Dendritic cell treated with granulocyte-macrophage colony-stimulating factor and Interleukin-4, amounts not matched to agents 40 ng/mL and 50 ng/mL, for 4 days (primary cell): Measurements from ENCODE around the gene TMEM168.

Experiments used
- H3K27ac Mint-ChIP-seq: one replicate; pipeline ENCODE4 v1.8.0; 2022; ENCODE audit warnings: mild to moderate bottlenecking, mixed read lengths
- H3K27me3 Mint-ChIP-seq: one replicate; pipeline ENCODE4 v1.8.0; 2022; ENCODE audit warnings: mild to moderate bottlenecking, mixed read lengths
- H3K36me3 Mint-ChIP-seq: one replicate; pipeline ENCODE4 v1.8.0; 2022; ENCODE audit warnings: low read depth, mixed read lengths
- H3K4me1 Mint-ChIP-seq: one replicate; pipeline ENCODE4 v1.8.0; 2022; ENCODE audit warnings: low read depth, mixed read lengths
- H3K4me3 Mint-ChIP-seq: one replicate; pipeline ENCODE4 v1.8.0; 2022; ENCODE audit warnings: mild to moderate bottlenecking, moderate library complexity, mixed read lengths
- H3K9me3 Mint-ChIP-seq: one replicate; pipeline ENCODE4 v1.8.0; 2022; ENCODE audit warnings: mixed read lengths
- intact Hi-C: fragments of 100-400 bp; cut with micrococcal nuclease; formaldehyde crosslinking; loops from one replicate; pipeline ENCODE4 v1.15.0; 2022

The TMEM168 gene

DNA sequence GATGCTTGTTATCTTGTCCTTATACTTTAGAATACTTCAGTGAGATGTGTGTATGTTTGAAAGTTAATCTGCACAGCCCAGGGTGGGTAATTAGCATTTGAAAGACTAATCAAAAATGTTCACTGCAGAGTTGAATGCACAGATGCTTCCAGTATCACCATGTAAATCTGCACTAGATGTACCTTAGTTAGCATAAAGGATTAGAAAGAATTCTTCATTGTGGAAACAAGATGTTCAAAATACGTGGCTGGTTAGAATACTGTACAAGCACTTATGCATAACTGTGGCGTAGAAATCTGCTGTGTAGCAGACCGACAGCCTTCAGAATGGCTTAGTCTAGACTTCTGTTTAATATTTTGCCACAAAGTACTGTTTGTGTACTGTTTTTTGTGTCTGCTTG is 2.2 kb upstream of the TMEM168 start:
- H3K4me3 Mint-ChIP-seq = no peak overlapping the region
- H3K27ac Mint-ChIP-seq = no peak overlapping the region
- intact Hi-C loops = no loop called here
- H3K27me3 Mint-ChIP-seq = no peaks in the 10 kb centered on the region
- peaks cover 15% of the 10 kb centered on the region for H3K36me3 Mint-ChIP-seq
- no peaks in the 10 kb centered on the region for H3K9me3 Mint-ChIP-seq
- peaks cover 19% of the 10 kb centered on the region for H3K4me1 Mint-ChIP-seq

DNA sequence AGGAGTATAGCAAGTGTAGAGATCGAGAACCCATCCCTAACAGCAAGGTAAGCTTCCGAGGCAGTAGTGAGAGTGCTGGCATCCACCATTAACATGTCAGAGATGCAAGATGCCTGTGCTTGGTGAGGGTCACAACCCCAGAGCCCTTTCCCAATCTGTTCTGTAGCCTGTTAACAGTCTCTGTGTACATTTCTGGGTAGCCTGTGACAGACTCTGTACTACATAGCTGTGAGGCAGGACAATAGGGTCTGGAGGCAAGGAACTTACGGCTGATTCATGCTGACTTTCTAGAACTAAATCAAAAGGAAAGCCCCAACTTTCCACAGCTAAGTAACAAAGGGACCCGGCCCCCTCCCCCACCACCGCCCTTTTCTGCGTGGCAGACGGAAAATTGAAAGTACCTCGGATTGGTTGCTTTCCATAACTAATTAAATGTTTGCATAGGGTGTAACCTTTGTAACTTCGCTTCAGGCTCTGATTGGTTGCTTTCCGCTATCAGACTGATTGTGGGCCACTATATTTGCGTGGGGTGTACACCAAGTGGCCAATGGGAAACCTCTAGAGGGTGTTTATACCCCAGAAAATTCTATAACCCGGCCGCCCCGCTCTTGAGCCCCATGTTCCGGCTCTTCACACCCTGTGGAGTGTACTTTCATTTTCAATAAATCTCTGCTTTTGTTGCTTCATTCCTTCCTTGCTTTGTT is 1.4 kb upstream of the TMEM168 start:
- peaks cover 15% of the 10 kb centered on the region for H3K36me3 Mint-ChIP-seq
- no peak overlapping the region for H3K4me3 Mint-ChIP-seq

DNA sequence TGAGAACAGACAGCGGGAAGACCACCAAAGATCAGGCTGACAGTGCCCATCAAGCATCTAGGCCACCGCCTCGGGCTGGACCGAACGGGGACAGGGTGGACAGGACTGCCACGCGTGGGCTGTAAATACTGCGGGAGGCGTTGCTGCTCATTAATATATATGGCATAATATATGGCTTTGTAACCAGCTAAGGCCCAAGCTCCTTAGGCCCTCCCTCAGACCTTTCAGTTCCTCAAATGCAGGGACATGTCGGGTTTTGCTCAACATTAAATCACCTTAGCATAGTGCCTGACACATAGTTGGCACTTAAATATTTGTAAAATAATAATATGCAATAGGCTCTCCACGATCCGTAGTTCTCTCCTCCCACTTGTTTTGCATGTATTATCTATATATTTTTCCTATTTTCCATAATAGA is 402 bp upstream of the TMEM168 start:
- Mint-ChIP-seq H3K4me1 (peaks cover 19% of the 10 kb centered on the region), H3K27me3 (no peaks in the 10 kb centered on the region), H3K27ac (peak overlapping the region; percentile 93), H3K4me3 (peak overlapping the region; percentile 88), H3K9me3 (no peaks in the 10 kb centered on the region), H3K36me3 (peaks cover 15% of the 10 kb centered on the region)
- intact Hi-C loops = no loop called here

More for the DNA sequence above, 1.4 kb upstream of the TMEM168 start:
- H3K9me3 Mint-ChIP-seq = no peaks in the 10 kb centered on the region
- intact Hi-C loops = no loop called here
- H3K27me3 Mint-ChIP-seq = no peaks in the 10 kb centered on the region
- H3K27ac Mint-ChIP-seq = peak overlapping the region; percentile 6
- H3K4me1 Mint-ChIP-seq = peaks cover 19% of the 10 kb centered on the region

DNA sequence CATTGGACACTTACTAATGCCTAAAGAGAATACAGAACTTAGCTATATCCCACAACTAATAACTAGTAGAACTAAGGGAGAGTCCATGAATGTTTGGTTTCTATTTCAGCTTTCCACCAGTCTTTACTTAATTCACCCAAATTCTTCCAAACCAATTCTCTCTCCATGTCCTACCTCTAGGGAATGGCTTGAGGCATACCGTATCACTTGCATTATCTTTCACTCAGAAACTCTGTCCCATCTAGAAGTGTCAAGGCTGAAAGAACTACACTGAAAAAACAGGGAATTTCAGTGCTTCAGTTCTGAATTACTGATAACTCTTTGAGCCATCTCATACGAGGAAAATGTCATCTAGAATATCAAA is 758 bp downstream of the TMEM168 start:
- Mint-ChIP-seq H3K4me3 (peak overlapping the region; percentile 88), H3K9me3 (no peaks in the 10 kb centered on the region), H3K27ac (peak overlapping the region; percentile 93), H3K4me1 (peaks cover 19% of the 10 kb centered on the region), H3K27me3 (no peaks in the 10 kb centered on the region), H3K36me3 (peaks cover 18% of the 10 kb centered on the region)
- intact Hi-C loops = loop anchor here (5.0 to 10.0 kb wide), 3 partner anchors 108 to 335 kb away; partner anchors contain the start of genes IFRD1 and SMIM30

DNA sequence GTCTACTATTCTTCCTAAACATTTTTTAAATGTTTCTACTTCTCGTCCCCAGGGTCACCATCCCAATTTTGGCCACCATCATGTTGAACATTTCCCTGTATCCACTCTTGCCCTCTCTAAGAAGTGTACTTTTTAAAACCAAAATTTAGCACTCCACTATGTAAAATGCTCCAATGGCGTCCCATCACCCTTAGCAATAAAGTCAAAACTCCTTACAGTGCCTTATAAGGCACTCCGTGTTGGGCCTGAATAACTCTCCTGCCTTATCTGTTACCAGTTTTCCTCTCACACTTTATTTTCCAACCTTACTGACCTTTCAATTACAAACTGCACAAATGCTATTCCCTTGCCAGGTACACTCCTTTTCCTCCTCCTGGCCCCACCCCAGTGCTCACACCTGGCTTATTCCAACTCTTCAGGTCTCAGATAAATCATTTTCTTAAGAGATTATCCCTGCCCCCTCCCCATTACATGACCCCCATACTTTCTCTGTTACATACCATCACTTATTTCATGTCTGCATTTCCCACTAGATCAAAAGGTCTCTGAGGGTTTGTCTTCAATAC is 1.3 kb downstream of the TMEM168 start:
- Mint-ChIP-seq H3K36me3 (peaks cover 24% of the 10 kb centered on the region), H3K4me3 (peak overlapping the region; percentile 35), H3K27ac (peak overlapping the region; percentile 93), H3K4me1 (peaks cover 19% of the 10 kb centered on the region), H3K9me3 (no peaks in the 10 kb centered on the region), H3K27me3 (no peaks in the 10 kb centered on the region)
- intact Hi-C loops = loop anchor here (5.0 to 10.0 kb wide), 3 partner anchors 108 to 334 kb away; partner anchors contain the start of genes IFRD1 and SMIM30

DNA sequence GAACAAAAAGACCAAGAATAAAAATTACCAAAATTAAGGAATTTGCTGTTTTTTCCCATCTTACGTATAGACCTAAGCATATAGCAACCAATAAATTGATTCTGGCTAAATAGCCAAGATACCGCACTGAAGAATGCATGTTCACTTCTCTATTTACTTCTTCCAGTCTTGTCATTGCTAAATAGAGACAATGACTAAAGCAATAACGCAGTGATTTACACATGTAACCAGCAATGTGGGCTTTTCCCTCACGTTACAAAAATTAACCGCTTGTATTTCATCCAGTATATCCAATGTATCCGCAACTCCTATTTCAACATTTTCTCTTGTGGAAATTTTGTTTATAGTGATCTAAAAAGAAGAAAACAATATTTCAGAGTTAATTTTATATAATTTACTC is 5.6 kb downstream of the TMEM168 start:
- intact Hi-C loops = loop anchor here (5.0 to 10.0 kb wide), 3 partner anchors 113 to 330 kb away; partner anchors contain the start of genes IFRD1 and SMIM30
- Mint-ChIP-seq H3K9me3 (no peaks in the 10 kb centered on the region), H3K27ac (no peak overlapping the region), H3K27me3 (no peaks in the 10 kb centered on the region), H3K4me1 (peaks cover 44% of the 10 kb centered on the region), H3K36me3 (peaks cover 46% of the 10 kb centered on the region), H3K4me3 (no peak overlapping the region)

DNA sequence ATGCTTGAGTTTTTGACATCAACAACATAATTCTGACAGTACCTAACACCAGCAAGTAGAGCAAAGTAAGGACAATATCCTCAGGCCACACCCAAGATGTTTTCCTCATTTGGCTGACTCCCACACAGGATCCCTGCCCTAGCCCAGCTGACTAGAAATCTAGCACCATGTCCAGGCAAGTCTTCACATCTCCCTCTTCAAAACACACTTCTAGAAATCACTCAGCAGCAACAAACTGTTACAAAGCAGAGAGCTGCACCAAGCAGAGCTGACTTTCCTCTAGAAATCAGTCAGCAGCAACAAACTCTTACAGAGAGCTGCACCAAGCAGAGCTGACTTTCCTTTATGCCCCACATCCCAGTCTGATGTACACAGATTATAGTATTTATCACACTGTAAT is 7.7 kb downstream of the TMEM168 start:
- H3K4me1 Mint-ChIP-seq = peaks cover 29% of the 10 kb centered on the region
- no peak overlapping the region for H3K4me3 Mint-ChIP-seq
- peaks cover 38% of the 10 kb centered on the region for H3K36me3 Mint-ChIP-seq
- no peaks in the 10 kb centered on the region for H3K9me3 Mint-ChIP-seq
- intact Hi-C loops = loop anchor here (10.0 kb wide), 2 partner anchors 328 to 332 kb away; partner anchors contain the start of genes IFRD1 and SMIM30
- no peaks in the 10 kb centered on the region for H3K27me3 Mint-ChIP-seq
- peak overlapping the region; percentile 11 for H3K27ac Mint-ChIP-seq

DNA sequence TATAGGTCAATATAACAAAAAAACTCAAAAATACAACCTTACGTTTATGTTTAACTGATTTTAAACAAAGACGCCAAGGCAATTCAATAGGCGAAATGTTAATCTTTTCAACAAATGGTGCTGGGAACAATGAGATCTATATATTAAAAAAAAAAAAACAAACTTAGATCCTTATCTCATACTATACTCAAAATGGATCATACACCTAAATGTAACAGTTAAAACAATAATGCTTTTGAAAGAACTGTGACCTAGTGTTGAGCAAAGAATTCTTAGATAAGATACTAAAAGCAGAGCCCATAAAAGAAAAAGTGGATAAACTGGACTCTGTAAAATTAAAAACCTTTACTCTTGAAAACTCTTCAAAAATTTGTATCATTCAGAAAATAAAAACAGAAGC is 8.6 kb downstream of the TMEM168 start:
- intact Hi-C loops = loop anchor here (10.0 kb wide), 2 partner anchors 327 to 333 kb away; partner anchors contain the start of genes IFRD1 and SMIM30
- H3K27ac Mint-ChIP-seq = no peak overlapping the region
- no peak overlapping the region for H3K4me3 Mint-ChIP-seq
- peaks cover 38% of the 10 kb centered on the region for H3K36me3 Mint-ChIP-seq
- peaks cover 29% of the 10 kb centered on the region for H3K4me1 Mint-ChIP-seq
- no peaks in the 10 kb centered on the region for H3K27me3 Mint-ChIP-seq
- no peaks in the 10 kb centered on the region for H3K9me3 Mint-ChIP-seq

DNA sequence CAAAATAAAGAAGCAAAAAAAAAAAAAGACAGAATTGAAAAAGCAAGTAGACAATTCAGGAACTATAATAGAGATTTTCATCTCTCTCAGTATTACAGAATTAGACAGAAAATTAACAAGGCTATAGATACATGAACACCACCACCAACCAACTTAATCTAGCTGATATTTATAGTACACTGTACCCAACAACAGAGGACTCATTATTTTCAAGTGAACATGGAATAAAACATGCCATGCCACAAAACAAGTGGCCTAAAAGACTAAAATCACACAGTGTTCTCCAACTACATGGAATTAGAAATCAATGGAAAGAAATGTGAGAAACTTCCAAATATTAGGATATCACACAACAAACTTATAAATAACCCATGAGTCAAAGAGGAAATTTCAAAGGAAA is 9.1 kb downstream of the TMEM168 start:
- no peaks in the 10 kb centered on the region for H3K9me3 Mint-ChIP-seq
- peaks cover 29% of the 10 kb centered on the region for H3K4me1 Mint-ChIP-seq
- peaks cover 38% of the 10 kb centered on the region for H3K36me3 Mint-ChIP-seq
- intact Hi-C loops = loop anchor here (10.0 kb wide), 2 partner anchors 326 to 334 kb away; partner anchors contain the start of genes IFRD1 and SMIM30
- no peak overlapping the region for H3K4me3 Mint-ChIP-seq
- no peak overlapping the region for H3K27ac Mint-ChIP-seq
- no peaks in the 10 kb centered on the region for H3K27me3 Mint-ChIP-seq

DNA sequence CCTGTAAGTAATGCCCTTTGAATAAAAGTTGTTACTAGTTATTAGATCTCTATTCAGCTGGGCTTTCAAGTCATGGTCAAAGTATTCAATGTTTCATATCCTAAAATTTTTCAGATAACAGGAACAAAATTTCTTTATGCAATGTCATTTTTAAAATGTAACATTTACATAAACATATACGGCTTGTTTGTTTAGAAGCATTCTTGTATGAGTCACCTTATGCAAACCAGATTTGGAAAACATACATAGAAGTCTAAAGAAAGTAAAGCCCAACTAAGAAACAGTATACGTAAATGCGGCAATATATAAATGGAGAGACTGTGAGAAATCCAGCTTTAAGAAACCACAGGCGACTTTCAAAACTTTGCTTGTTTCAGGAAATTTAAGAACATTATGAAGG is 10.5 kb downstream of the TMEM168 start:
- intact Hi-C loops = loop anchor here (10.0 kb wide), 2 partner anchors 325 to 335 kb away; partner anchors contain the start of genes IFRD1 and SMIM30
- Mint-ChIP-seq H3K36me3 (peaks cover 38% of the 10 kb centered on the region), H3K4me1 (peaks cover 29% of the 10 kb centered on the region), H3K9me3 (no peaks in the 10 kb centered on the region), H3K27me3 (no peaks in the 10 kb centered on the region), H3K27ac (peak overlapping the region; percentile 32), H3K4me3 (no peak overlapping the region)

DNA sequence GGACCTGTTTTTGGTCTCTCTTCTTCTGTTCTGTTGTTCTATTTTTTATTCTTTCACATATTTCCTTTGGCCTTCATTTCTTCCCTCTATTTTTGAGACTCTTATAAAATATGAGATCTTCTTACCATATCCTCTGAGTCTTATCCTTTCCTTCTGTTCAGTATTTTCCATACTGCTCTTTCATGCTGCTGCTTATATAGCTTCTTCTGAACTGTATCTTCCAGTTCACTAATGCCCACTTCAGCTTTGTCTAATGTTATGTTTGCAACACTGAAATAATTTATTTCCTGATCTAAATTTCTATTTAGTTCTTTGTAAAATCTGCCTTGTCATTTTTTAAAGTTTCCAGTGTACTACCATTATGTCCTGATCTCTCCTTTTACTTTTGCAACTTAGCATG is 12.8 kb downstream of the TMEM168 start:
- Mint-ChIP-seq H3K9me3 (no peaks in the 10 kb centered on the region), H3K27ac (no peak overlapping the region), H3K27me3 (no peaks in the 10 kb centered on the region), H3K4me3 (no peak overlapping the region), H3K36me3 (peaks cover 23% of the 10 kb centered on the region), H3K4me1 (peaks cover 23% of the 10 kb centered on the region)
- intact Hi-C loops = no loop called here

DNA sequence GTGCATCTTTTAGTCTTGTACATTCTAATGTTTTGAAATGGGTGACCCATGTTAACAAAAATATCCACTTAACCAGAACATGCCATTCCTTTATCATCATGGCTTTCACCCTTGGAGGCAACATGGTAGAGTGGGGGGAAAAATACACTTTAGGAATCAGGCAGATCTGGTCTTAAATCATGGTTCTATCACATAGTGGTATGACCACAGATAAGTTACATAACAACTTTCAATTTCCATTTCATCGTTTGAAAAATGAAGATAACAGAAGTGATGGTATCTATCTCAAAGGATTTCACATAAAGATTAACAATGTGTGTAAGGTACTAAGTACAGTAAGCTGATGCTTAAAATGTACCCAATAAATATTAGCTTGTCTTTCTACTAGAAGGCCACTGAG is 19.0 kb downstream of the TMEM168 start:
- H3K36me3 Mint-ChIP-seq = peaks cover 14% of the 10 kb centered on the region
- intact Hi-C loops = no loop called here
- H3K4me3 Mint-ChIP-seq = no peak overlapping the region
- no peaks in the 10 kb centered on the region for H3K9me3 Mint-ChIP-seq
- no peak overlapping the region for H3K27ac Mint-ChIP-seq
- no peaks in the 10 kb centered on the region for H3K27me3 Mint-ChIP-seq
- no peaks in the 10 kb centered on the region for H3K4me1 Mint-ChIP-seq

DNA sequence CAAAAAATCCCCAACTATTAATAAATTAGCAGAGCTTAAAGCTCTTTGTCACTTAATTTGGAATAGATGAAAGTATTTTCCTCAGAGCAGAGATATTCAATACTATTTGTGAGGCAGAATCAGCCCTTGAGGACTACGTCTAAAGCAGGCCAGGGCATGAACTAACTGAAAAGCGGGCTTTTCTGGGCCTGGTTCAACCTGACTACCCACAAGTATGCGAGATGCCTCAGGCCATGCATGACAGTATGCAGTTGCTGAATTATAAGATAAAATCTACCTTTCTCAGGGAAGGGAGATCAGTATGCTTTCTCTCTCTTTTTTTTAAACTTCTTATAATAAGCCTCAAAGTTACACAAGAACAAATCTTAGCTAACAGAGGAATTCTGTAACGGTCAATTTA is 20.1 kb downstream of the TMEM168 start:
- Mint-ChIP-seq H3K4me3 (no peak overlapping the region), H3K27ac (no peak overlapping the region), H3K4me1 (no peaks in the 10 kb centered on the region), H3K9me3 (no peaks in the 10 kb centered on the region), H3K27me3 (no peaks in the 10 kb centered on the region), H3K36me3 (peaks cover 14% of the 10 kb centered on the region)
- intact Hi-C loops = no loop called here

DNA sequence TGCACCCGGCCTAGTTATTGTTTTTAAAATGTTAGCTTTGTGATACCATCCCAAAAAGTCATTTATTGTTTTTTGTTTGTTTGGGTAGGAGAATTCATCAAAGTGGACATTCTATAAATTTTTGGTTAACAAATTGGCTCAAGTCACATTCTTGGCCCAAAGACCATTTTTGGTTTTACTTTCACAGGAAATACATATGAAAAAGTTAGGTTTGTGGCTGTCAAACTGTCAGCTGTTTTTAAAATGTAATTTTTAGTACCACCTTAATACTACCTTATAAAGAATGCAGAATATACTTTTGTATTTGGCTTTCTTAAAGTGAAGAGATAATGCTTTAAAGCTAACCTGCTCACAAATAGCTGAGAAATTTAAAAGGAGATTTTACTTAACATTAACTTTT is 25.1 kb downstream of the TMEM168 start:
- H3K9me3 Mint-ChIP-seq = no peaks in the 10 kb centered on the region
- H3K4me3 Mint-ChIP-seq = no peak overlapping the region
- intact Hi-C loops = no loop called here
- H3K4me1 Mint-ChIP-seq = no peaks in the 10 kb centered on the region
- H3K27me3 Mint-ChIP-seq = no peaks in the 10 kb centered on the region
- no peak overlapping the region for H3K27ac Mint-ChIP-seq
- H3K36me3 Mint-ChIP-seq = peaks cover 7% of the 10 kb centered on the region
